ENCODE data around the gene RNF224. TPM values are rescaled to one million over a fixed set of nuclear protein-coding genes. Genes with fewer than 3 reads are reported as not detected.

The RNF224 gene
- total RNA-seq, 4 donors from 2014 or later = not detected

- H3K4me1 ChIP-seq = peaks cover 0 to 11% (median 0%) of the 10 kb centered on the region in 4 donors
- TF ChIP-seq POLR2A (IDR thresholded peaks at IDR 0.05) (no peak), CTCF (IDR thresholded peaks at IDR 0.05) (no peak), EP300 (IDR thresholded peaks at IDR 0.05) (no peak)
- peaks cover 3 to 88% (median 56%) of the 10 kb centered on the region in 3 donors for H3K36me3 ChIP-seq
- H3K9me3 ChIP-seq = no peaks in the 10 kb centered on the region
- 87 to 93% methylated on average over 5 to 20 of the region's 20 CpGs for WGBS, 2 donors
- H3K27me3 ChIP-seq = no peaks in the 10 kb centered on the region
- DNase-seq (ENCODE audit: low spot score in 2 of 2) = no peak
- no peak overlapping the region for H3K4me3 ChIP-seq
- no peak overlapping the region for H3K27ac ChIP-seq
These were observed 46.8 kb upstream of the RNF224 start for GRCh38 chr9:137180491-137180890.

GRCh38 chr9:137181680-137182079 is 45.6 kb upstream of the RNF224 start:
- DNase-seq (ENCODE audit: low spot score in 2 of 2) = no peak
- Histone ChIP-seq H3K4me3 (no peak overlapping the region), H3K9me3 (no peaks in the 10 kb centered on the region), H3K4me1 (peaks cover 0 to 22% (median 6%) of the 10 kb centered on the region in 4 donors), H3K36me3 (peaks cover 3 to 99% (median 56%) of the 10 kb centered on the region in 3 donors), H3K27ac (no peak overlapping the region), H3K27me3 (no peaks in the 10 kb centered on the region)
- 89 to 96% methylated on average over 22 of the region's 22 CpGs for WGBS, 2 donors
- TF ChIP-seq POLR2A (IDR thresholded peaks at IDR 0.05) (no peak), EP300 (IDR thresholded peaks at IDR 0.05) (no peak), CTCF (IDR thresholded peaks at IDR 0.05) (no peak)

GRCh38 chr9:137182836-137183235 is 44.5 kb upstream of the RNF224 start:
- no peak for DNase-seq (ENCODE audit: low spot score in 2 of 2)
- Histone ChIP-seq H3K4me3 (no peak overlapping the region), H3K36me3 (peaks cover 3 to 94% (median 56%) of the 10 kb centered on the region in 3 donors), H3K27me3 (no peaks in the 10 kb centered on the region), H3K9me3 (no peaks in the 10 kb centered on the region), H3K4me1 (peaks cover 0 to 34% (median 18%) of the 10 kb centered on the region in 4 donors), H3K27ac (no peak overlapping the region)
- WGBS, 2 donors = 89 to 90% methylated on average over 17 of the region's 17 CpGs
- TF ChIP-seq CTCF (IDR thresholded peaks at IDR 0.05) = no peak
- no peak for TF ChIP-seq POLR2A (IDR thresholded peaks at IDR 0.05)
- no peak for TF ChIP-seq EP300 (IDR thresholded peaks at IDR 0.05)

GRCh38 chr9:137183980-137184595 is 43.2 kb upstream of the RNF224 start:
- TF ChIP-seq POLR2A (IDR thresholded peaks at IDR 0.05) = no peak
- no peak for TF ChIP-seq EP300 (IDR thresholded peaks at IDR 0.05)
- no peak for TF ChIP-seq CTCF (IDR thresholded peaks at IDR 0.05)
- H3K9me3 ChIP-seq = no peaks in the 10 kb centered on the region
- peaks cover 0 to 37% (median 19%) of the 10 kb centered on the region in 4 donors for H3K4me1 ChIP-seq
- H3K27ac ChIP-seq = no peak overlapping the region
- 91 to 94% methylated on average over 24 to 27 of the region's 27 CpGs for WGBS, 2 donors
- DNase-seq (ENCODE audit: low spot score in 2 of 2) = no peak
- H3K4me3 ChIP-seq = no peak overlapping the region
- no peaks in the 10 kb centered on the region for H3K27me3 ChIP-seq
- peaks cover 3 to 82% (median 56%) of the 10 kb centered on the region in 3 donors for H3K36me3 ChIP-seq

GRCh38 chr9:137184881-137185660 is 42.2 kb upstream of the RNF224 start:
- H3K9me3 ChIP-seq = no peaks in the 10 kb centered on the region
- WGBS, 2 donors = 91% methylated on average over 43 to 47 of the region's 48 CpGs
- peaks cover 7 to 47% (median 29%) of the 10 kb centered on the region in 4 donors for H3K4me1 ChIP-seq
- no peak overlapping the region for H3K27ac ChIP-seq
- TF ChIP-seq EP300 (IDR thresholded peaks at IDR 0.05) (no peak), CTCF (IDR thresholded peaks at IDR 0.05) (no peak), POLR2A (IDR thresholded peaks at IDR 0.05) (no peak)
- DNase-seq (ENCODE audit: low spot score in 2 of 2) = no peak
- H3K36me3 ChIP-seq = peaks cover 3 to 76% (median 49%) of the 10 kb centered on the region in 3 donors
- no peak overlapping the region for H3K4me3 ChIP-seq
- no peaks in the 10 kb centered on the region for H3K27me3 ChIP-seq

All from tibial nerve (tissue), 4 donors.